Bronchial epithelial cell (primary cell): ENCODE data around the gene GPR78. TPM values are rescaled to one million over a fixed set of nuclear protein-coding genes. Genes with fewer than 3 reads are reported as not detected.

Source experiments
- DNase-seq: peaks from one replicate; pipeline ENCODE4 v3.0.0-alpha.2; 2010; ENCODE audit warnings: low read depth
- FAIRE-seq: peaks from 2 replicates; lab custom pipeline; 2011; peaks lifted over from hg19 to GRCh38; lab: Jason Lieb, UNC
- H3K27me3 ChIP-seq: 2 replicates; pipeline ENCODE4 v1.5.1; 2011; ENCODE audit warnings: low read length; ENCODE audit not compliant: control insufficient read depth, insufficient read depth
- H3K36me3 ChIP-seq: 2 replicates; pipeline ENCODE4 v1.5.1; 2011; ENCODE audit warnings: low read length; ENCODE audit not compliant: control insufficient read depth, insufficient read depth
- H3K4me3 ChIP-seq: 2 replicates; pipeline ENCODE4 v1.5.1; 2011; ENCODE audit warnings: mild to moderate bottlenecking, low read depth, low read length, control low read depth
- CTCF ChIP-seq: IDR thresholded peaks from 2 replicates; pipeline ENCODE4 v1.5.1; 2011; ENCODE audit warnings: mild to moderate bottlenecking, moderate library complexity, low read length, control low read depth, inconsistent platforms; ENCODE audit not compliant: insufficient read depth, severe bottlenecking
- total RNA-seq: library from RNA; depleted of rRNA; stranded (reverse); fragments of >200 nt; gene quantifications from 2 replicates; pipeline ENCODE4 v1.2.1, GENCODE V29; 2014

GPR78 gene
- total RNA-seq, 1 donor from 2014 or later, result under 0.01 TPM

DNA sequence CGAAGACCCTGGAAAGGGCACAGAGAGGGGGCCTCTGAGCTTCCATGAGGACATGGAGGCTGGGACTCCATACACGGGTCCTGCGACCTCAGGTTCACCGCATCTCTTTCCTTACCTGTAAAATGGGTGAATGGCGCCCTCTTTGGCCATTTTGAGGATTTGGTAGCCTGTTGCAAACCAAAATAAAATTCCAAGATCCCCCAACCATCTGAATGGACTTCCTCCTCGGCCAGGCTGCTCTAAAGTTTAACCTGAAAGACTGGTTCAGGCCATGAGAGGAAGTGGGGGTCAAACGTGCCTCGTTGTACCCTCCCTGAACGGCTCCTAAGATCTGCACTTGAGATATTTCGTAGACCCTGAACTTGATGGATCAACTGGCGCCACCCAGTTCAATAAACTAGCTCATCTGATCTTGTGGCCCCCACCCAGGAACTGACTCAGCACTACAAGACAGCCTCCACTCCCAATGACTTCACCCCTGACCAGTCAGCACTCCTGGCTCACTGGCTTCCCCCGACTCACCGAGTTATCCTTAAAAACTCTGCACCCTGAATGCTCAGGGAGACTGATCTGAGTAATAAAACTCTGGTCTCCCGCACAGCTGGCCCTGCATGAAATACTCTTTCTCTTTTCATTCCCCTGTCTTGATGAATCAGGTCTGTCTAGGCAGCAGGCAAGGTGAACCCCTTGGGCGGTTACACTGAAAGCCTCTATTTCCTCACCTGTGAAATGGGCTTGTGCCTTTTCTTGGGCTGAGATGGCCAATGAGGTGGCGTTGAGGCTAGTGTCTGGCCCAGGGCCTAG lies 32.9 kb upstream of the GPR78 start:
- peak; percentile 43 for TF ChIP-seq CTCF
- FAIRE-seq (peak; percentile 32), DNase-seq (peak; percentile 83)
- Histone ChIP-seq H3K36me3 (no peaks in the 10 kb centered on the region), H3K4me3 (no peak overlapping the region), H3K27me3 (no peaks in the 10 kb centered on the region)

- no peaks in the 10 kb centered on the region for H3K36me3 ChIP-seq
- no peak for TF ChIP-seq CTCF
- FAIRE-seq, result no peak
- DNase-seq, result peak; percentile 11
- H3K4me3 ChIP-seq, result no peak overlapping the region
- H3K27me3 ChIP-seq, result no peaks in the 10 kb centered on the region
Observed at GRCh38 chr4:8547912-8548730, 32.1 kb upstream of the GPR78 start.

DNA sequence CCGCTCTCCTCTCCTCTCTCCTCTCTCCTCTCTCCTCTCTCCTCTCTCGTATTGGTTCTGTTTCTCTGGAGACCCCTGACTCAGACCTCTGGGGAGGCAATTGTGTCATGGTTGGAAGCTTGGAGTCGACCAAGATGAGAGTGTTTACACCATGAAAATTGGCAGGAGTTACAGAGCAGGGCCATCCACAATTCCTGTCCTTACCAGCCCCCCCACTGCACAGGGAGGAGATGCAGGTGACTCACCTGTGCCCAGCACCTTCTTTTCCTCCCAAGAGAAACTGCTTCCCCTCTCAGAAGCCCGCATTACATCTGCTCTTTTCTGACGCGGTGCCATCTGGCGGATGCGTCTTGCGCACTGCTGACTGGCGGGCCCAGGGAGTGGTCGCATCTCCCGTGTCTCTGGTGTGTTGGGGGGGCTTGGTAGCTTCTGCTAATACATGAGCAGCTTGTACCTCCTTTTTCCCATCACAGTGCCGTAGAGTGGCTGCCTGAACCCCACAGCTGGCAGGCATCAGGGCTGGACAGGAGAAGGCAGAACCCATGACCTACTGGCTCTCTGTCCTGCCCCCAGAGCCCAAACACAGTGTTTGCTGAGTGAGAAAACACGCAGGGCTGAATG lies 31.4 kb upstream of the GPR78 start:
- DNase-seq, result no peak
- TF ChIP-seq CTCF, result no peak
- no peaks in the 10 kb centered on the region for H3K36me3 ChIP-seq
- no peaks in the 10 kb centered on the region for H3K27me3 ChIP-seq
- FAIRE-seq, result no peak
- H3K4me3 ChIP-seq, result no peak overlapping the region

DNA sequence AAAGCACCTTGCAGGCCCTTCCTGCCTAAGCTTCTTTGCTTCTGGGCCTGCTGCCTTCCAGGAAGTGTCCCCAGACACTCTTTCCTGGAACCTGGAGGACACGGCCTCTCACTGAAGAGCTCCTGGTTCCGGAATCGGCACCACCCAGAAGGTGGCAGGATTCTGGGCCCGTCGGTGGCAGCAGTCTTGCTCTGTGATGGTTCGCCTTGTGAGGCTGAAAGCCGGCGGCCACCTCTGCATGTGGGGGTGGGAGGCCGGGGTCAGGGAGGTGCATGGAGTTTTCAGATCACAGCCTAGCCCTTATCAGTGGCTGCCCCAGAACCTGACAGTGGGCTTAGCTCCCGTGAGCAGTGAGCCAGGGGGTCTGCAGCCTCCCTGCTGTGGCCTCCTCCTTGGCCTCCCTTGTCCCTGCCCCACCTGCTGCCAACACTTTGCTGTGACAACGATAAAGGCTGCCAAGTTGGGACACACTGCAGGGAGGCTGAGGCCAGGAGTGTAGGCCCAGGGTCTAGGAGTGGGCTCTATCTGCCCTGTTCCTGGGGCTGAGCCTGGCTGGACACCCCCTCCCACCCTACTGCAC lies 30.8 kb upstream of the GPR78 start:
- no peaks in the 10 kb centered on the region for H3K36me3 ChIP-seq

More for the DNA sequence above, 30.8 kb upstream of the GPR78 start:
- no peaks in the 10 kb centered on the region for H3K27me3 ChIP-seq
- TF ChIP-seq CTCF, result no peak
- FAIRE-seq (no peak), DNase-seq (no peak)
- H3K4me3 ChIP-seq, result no peak overlapping the region
